Uterus (tissue), 2 donors: Measurements from ENCODE around the gene IKZF3.

ENCODE experiments used
- CTCF ChIP-seq, 4 experiments: fragments of 200-600 bp in 2 of 4; fragments of 450-650 bp in 2 of 4; sonication (generic) in 2 of 4; IDR thresholded peaks; one replicate each; pipeline ENCODE4 v1.5.1; 2016 to 2019; ENCODE audit warnings: antibody characterized with exemption in 4 of 4, mild to moderate bottlenecking in 2 of 4, moderate library complexity in 1 of 4
- POLR2A ChIP-seq, 2 donors: fragments of 450-650 bp; IDR thresholded peaks; one replicate each; pipeline ENCODE4 v1.6.1; 2016; ENCODE audit warnings: antibody characterized with exemption in 2 of 2, mild to moderate bottlenecking in 1 of 2, moderate library complexity in 1 of 2

- TF ChIP-seq CTCF (IDR thresholded peaks at IDR 0.05) (no peak), POLR2A (IDR thresholded peaks at IDR 0.05) (no peak)
Measured at GRCh38 chr17:39854909-39855308, 9.2 kb downstream of the IKZF3 start.
